Upper lobe of left lung (tissue), 4 donors: Measurements from ENCODE around the gene PTPRJ.

Experiments
- CTCF ChIP-seq, 6 experiments: fragments of 450-650 bp in 4 of 6; fragments of 200-600 bp in 2 of 6; sonication (generic) in 2 of 6; IDR thresholded peaks; one replicate each; pipeline ENCODE4 v1.5.1; 2016 to 2019; ENCODE audit warnings: antibody characterized with exemption in 6 of 6
- POLR2A ChIP-seq, 4 donors: fragments of 450-650 bp; IDR thresholded peaks; one replicate each; pipeline ENCODE4 v1.5.1; 2016 to 2017; ENCODE audit warnings: antibody characterized with exemption in 4 of 4, mild to moderate bottlenecking in 2 of 4

DNA sequence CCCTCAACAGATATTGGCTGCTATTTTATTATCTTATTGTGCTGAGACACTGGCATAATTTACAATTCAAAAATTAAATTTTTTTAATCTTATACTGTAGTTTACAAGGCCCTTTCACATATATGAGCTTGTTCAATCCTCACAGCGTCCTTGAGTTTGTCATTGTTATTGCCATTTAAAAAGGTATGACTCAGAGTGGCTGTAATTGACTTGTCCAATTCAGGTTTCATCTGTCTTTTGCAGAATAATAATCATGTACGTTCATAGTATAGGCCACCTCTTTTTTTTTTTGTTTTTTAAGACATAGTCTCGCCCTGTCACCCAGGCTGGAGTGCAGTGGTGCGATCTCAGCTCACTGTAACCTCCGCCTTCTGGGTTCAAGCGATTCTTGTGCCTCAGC, 11.5 kb downstream of the PTPRJ start:
- TF ChIP-seq CTCF (IDR thresholded peaks at IDR 0.05) (no peak), POLR2A (IDR thresholded peaks at IDR 0.05) (no peak)
